ENCODE results near the gene MAGEA8.
"Not testable (repeated sequence)": the region's sequence is repeated elsewhere in the genome, so short reads cannot be mapped to it uniquely, and the experiment has no call there.

The MAGEA8 gene

GRCh38 chrX:149908727-149909126 lies 27.7 kb downstream of the MAGEA8 start:
- DNase-seq, result no peak

- DNase-seq, result no peak
Measured at GRCh38 chrX:149909324-149910177, 28.6 kb downstream of the MAGEA8 start.

GRCh38 chrX:149910178-149910695 lies 29.3 kb downstream of the MAGEA8 start:
- DNase-seq, result no peak

GRCh38 chrX:149916745-149917392 lies 35.9 kb downstream of the MAGEA8 start:
- no peak for DNase-seq

GRCh38 chrX:149923836-149924235 lies 42.9 kb downstream of the MAGEA8 start:
- DNase-seq, result not testable (repeated sequence)

- not testable (repeated sequence) for DNase-seq
Measured at GRCh38 chrX:149924434-149924833, 43.5 kb downstream of the MAGEA8 start.

GRCh38 chrX:149927245-149927963 lies 46.4 kb downstream of the MAGEA8 start:
- DNase-seq, result not testable (repeated sequence)

- DNase-seq, result not testable (repeated sequence)
Measured at GRCh38 chrX:149927964-149928258, 46.9 kb downstream of the MAGEA8 start.

- not testable (repeated sequence) for DNase-seq
Measured at GRCh38 chrX:149928635-149929034, 47.7 kb downstream of the MAGEA8 start.

- not testable (repeated sequence) for DNase-seq
Measured at GRCh38 chrX:149929400-149929799, 48.4 kb downstream of the MAGEA8 start, which contains the start of gene HSFX4. Gene HSFX4 (plus strand): TSS chrX:149929573. CDS start chrX:149929645, 72 bp downstream.

- not testable (repeated sequence) for DNase-seq
Measured at GRCh38 chrX:149931355-149931754, 50.4 kb downstream of the MAGEA8 start.

- DNase-seq, result not testable (repeated sequence)
Measured at GRCh38 chrX:149932150-149932549, 51.2 kb downstream of the MAGEA8 start.

GRCh38 chrX:149932970-149933369 lies 52.0 kb downstream of the MAGEA8 start:
- DNase-seq, result not testable (repeated sequence)

- not testable (repeated sequence) for DNase-seq
Measured at GRCh38 chrX:149933547-149933946, 52.6 kb downstream of the MAGEA8 start.
